HL-60 (cell line): Measurements from ENCODE around the gene RBM38.

Source experiments
- DNase-seq, 2 experiments: peaks; one replicate each; pipeline ENCODE4 v3.0.0-alpha.2; 2010 to 2020; ENCODE audit warnings: low read depth in 1 of 2, low spot score in 1 of 2
- H3K27ac ChIP-seq: fragments of 250-450 bp; sonication (Bioruptor Pico); replicated peaks from 2 replicates; pipeline ENCODE4 v1.5.1; 2020; ENCODE audit warnings: mild to moderate bottlenecking, moderate library complexity
- H3K27me3 ChIP-seq: fragments of 250-450 bp; sonication (Bioruptor Pico); 2 replicates; pipeline ENCODE4 v1.5.1; 2021; ENCODE audit warnings: mild to moderate bottlenecking, moderate library complexity; ENCODE audit not compliant: insufficient read depth, poor library complexity, severe bottlenecking
- H3K4me3 ChIP-seq: replicated peaks from 2 replicates; pipeline ENCODE4 v1.5.1; 2011; ENCODE audit warnings: mild to moderate bottlenecking, control low read depth, low read length; ENCODE audit not compliant: insufficient read depth
- GABPA ChIP-seq: IDR thresholded peaks from 2 replicates; pipeline ENCODE4 v1.6.1; 2012; ENCODE audit warnings: low read depth
- POLR2AphosphoS5 ChIP-seq: IDR thresholded peaks from 2 replicates; pipeline ENCODE4 v1.6.1; 2012; ENCODE audit warnings: low read depth
- SPI1 ChIP-seq: IDR thresholded peaks from 2 replicates; pipeline ENCODE4 v1.6.1; 2012; ENCODE audit warnings: low read depth, mild to moderate bottlenecking, borderline replicate concordance
- TF ChIP-seq, protein P1 (sequence below): IDR thresholded peaks from one replicate; pipeline ENCODE4 v1.5.1; 2011; ENCODE audit warnings: low read length, control low read depth, inconsistent platforms; ENCODE audit not compliant: insufficient read depth
- TF ChIP-seq, protein P2 (sequence below): IDR thresholded peaks from 2 replicates; pipeline ENCODE4 v1.6.1; 2012; ENCODE audit warnings: low read depth; ENCODE audit not compliant: insufficient replicate concordance

Gene RBM38

DNA sequence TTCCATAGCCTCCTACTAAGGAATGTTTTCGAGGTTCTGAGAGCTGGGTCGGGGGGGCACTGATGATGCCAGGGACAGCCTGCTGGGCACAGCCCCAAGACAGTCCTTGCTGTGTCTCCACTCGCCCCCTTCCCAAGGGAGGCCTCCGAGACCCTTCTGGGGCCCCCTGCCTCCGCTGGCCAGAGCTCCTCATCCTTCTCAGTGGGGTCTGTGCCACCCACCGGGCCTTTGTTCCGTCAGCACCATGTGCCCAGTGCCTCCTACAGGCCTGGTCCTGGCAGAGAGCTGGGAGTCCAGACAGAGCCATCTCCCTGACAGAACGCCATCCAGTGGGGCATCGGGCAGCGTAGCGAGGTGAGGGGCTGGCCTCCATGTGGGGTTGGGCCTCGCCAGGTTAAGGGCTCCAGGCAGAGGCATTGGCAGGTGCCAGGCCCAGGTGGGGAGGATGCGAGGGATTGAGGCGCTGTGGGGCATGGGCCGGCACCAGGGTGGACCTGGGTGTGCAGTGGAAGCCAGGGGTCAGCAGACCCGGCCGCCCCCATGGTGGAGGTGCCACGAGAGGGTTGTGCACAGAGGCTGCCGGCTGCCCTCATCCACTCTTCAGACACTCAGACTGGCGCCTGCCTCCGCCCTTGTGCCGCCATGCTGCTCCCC lies 13.3 kb downstream of the RBM38 start:
- DNase-seq: no peak

DNA sequence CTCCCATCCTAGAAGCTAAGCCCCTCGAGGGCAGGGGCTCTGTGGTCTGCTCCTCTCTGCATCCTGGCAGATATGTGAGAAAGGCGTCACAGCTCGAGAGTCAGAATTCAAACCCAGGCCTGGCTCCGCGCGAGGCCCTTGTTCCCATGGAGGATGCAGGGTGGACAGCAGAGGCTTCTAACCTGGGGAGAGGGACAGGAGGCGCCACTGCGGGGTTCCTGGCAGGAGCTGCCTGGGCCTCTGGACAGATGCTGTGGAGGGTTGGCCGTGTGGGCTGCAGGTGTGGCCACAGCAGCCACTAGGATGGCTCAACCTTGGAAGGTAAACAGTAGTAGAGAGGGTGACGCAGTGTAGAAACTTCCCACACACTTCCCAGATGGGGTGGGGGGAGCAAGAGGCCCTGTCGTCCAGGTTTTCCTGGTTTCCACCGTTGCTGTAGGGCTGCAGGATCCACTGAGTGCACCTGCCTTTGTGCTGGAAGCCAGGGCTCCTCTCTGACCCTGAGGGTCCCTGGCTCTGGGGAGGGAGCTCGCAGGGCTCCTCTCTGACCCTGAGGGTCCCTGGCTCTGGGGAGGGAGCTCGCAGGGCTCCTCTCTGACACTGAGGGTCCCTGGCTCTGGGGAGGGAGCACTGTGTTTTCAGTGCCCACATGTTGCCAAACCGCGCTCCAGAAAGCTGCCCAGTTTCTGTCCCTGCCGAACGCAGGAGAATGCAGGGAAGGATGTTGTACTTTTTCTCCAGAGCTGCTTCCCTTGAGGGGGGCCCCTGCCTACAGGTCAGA lies 14.2 kb downstream of the RBM38 start:
- Histone ChIP-seq H3K27me3 (no peaks in the 10 kb centered on the region), H3K27ac (no peak overlapping the region), H3K4me3 (no peak overlapping the region)
- no peak for DNase-seq
- TF ChIP-seq SPI1: no peak
- TF ChIP-seq, protein P1, sequence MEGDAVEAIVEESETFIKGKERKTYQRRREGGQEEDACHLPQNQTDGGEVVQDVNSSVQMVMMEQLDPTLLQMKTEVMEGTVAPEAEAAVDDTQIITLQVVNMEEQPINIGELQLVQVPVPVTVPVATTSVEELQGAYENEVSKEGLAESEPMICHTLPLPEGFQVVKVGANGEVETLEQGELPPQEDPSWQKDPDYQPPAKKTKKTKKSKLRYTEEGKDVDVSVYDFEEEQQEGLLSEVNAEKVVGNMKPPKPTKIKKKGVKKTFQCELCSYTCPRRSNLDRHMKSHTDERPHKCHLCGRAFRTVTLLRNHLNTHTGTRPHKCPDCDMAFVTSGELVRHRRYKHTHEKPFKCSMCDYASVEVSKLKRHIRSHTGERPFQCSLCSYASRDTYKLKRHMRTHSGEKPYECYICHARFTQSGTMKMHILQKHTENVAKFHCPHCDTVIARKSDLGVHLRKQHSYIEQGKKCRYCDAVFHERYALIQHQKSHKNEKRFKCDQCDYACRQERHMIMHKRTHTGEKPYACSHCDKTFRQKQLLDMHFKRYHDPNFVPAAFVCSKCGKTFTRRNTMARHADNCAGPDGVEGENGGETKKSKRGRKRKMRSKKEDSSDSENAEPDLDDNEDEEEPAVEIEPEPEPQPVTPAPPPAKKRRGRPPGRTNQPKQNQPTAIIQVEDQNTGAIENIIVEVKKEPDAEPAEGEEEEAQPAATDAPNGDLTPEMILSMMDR: no peak
- no peak for TF ChIP-seq POLR2AphosphoS5
- TF ChIP-seq GABPA: no peak

More for the DNA sequence above, 13.3 kb downstream of the RBM38 start:
- Histone ChIP-seq H3K27ac (no peak overlapping the region), H3K4me3 (no peak overlapping the region), H3K27me3 (no peaks in the 10 kb centered on the region)
- TF ChIP-seq, protein P2, sequence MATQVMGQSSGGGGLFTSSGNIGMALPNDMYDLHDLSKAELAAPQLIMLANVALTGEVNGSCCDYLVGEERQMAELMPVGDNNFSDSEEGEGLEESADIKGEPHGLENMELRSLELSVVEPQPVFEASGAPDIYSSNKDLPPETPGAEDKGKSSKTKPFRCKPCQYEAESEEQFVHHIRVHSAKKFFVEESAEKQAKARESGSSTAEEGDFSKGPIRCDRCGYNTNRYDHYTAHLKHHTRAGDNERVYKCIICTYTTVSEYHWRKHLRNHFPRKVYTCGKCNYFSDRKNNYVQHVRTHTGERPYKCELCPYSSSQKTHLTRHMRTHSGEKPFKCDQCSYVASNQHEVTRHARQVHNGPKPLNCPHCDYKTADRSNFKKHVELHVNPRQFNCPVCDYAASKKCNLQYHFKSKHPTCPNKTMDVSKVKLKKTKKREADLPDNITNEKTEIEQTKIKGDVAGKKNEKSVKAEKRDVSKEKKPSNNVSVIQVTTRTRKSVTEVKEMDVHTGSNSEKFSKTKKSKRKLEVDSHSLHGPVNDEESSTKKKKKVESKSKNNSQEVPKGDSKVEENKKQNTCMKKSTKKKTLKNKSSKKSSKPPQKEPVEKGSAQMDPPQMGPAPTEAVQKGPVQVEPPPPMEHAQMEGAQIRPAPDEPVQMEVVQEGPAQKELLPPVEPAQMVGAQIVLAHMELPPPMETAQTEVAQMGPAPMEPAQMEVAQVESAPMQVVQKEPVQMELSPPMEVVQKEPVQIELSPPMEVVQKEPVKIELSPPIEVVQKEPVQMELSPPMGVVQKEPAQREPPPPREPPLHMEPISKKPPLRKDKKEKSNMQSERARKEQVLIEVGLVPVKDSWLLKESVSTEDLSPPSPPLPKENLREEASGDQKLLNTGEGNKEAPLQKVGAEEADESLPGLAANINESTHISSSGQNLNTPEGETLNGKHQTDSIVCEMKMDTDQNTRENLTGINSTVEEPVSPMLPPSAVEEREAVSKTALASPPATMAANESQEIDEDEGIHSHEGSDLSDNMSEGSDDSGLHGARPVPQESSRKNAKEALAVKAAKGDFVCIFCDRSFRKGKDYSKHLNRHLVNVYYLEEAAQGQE: no peak

DNA sequence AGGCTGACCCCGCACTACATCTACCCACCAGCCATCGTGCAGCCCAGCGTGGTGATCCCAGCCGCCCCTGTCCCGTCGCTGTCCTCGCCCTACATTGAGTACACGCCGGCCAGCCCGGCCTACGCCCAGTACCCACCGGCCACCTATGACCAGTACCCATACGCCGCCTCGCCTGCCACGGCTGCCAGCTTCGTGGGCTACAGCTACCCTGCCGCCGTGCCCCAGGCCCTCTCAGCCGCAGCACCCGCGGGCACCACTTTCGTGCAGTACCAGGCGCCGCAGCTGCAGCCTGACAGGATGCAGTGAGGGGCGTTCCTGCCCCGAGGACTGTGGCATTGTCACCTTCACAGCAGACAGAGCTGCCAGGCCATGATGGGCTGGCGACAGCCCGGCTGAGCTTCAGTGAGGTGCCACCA lies 16.4 kb downstream of the RBM38 start:
- H3K27me3 ChIP-seq: no peaks in the 10 kb centered on the region
- H3K27ac ChIP-seq: no peak overlapping the region
- TF ChIP-seq GABPA: no peak
- TF ChIP-seq POLR2AphosphoS5: no peak
- no peak for TF ChIP-seq SPI1
- TF ChIP-seq, protein P2: no peak
- TF ChIP-seq, protein P1: no peak
- H3K4me3 ChIP-seq: no peak overlapping the region
- DNase-seq: no peak

DNA sequence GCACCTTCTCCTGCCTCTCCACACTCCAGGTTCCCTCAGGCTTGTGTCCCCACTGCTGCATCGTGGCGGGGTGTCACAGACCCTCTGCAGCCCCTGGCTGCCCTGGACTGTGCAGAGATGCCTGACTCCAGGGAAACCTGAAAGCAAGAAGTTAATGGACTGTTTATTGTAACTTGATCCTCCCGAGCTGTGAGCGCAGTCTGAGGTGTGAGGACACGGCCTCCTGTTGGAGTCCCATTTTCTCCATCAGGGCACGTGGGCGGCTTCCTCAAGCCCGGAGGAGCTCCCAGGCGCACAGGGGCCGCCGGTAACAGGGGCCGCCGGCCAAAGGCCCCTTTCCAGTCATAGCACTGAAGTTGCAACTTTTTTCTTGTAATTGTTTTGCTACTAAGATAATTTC lies 16.9 kb downstream of the RBM38 start:
- Histone ChIP-seq H3K27ac (no peak overlapping the region), H3K27me3 (no peaks in the 10 kb centered on the region), H3K4me3 (no peak overlapping the region)
- no peak for TF ChIP-seq POLR2AphosphoS5
- TF ChIP-seq GABPA: no peak
- no peak for TF ChIP-seq SPI1
- TF ChIP-seq, protein P1: no peak
- TF ChIP-seq, protein P2: no peak
- DNase-seq: no peak
